GM12878 (cell line): ENCODE data around the gene NUP85.

Source experiments
- CHD4 ChIP-seq: fragments of 200-600 bp; sonication (generic); IDR thresholded peaks from 2 replicates; pipeline ENCODE4 v1.6.1; 2016; ENCODE audit warnings: mild to moderate bottlenecking
- EZH2 ChIP-seq: IDR thresholded peaks from 2 replicates; pipeline ENCODE4 v1.6.1; 2012; ENCODE audit warnings: low read depth, mild to moderate bottlenecking, control low read depth, inconsistent platforms, low read length, borderline replicate concordance; ENCODE audit not compliant: control insufficient read depth
- FOXK2 ChIP-seq: fragments of 450-650 bp; IDR thresholded peaks from 2 replicates; pipeline ENCODE4 v1.6.1; 2017; ENCODE audit warnings: mild to moderate bottlenecking, moderate library complexity
- HDGF ChIP-seq: fragments of 450-650 bp; IDR thresholded peaks from 2 replicates; pipeline ENCODE4 v1.6.1; 2016; ENCODE audit warnings: antibody characterized with exemption
- RCOR1 ChIP-seq: conservative IDR thresholded peaks from 2 replicates; pipeline ENCODE4 v1.6.1; 2012; ENCODE audit warnings: low read depth, low read length, improper control_type of control experiment
- TAF1 ChIP-seq: IDR thresholded peaks from 2 replicates; pipeline ENCODE4 v1.6.1; 2011; ENCODE audit warnings: mild to moderate bottlenecking, low read depth, low read length, borderline replicate concordance
- TF ChIP-seq, protein P1 (sequence below), 3 experiments: IDR thresholded peaks in 2 of 3; conservative IDR thresholded peaks in 1 of 3; 2 replicates each; pipeline ENCODE4 v1.5.1; 2011; ENCODE audit warnings: low read depth in 3 of 3, low read length in 3 of 3, mild to moderate bottlenecking in 3 of 3, control low read depth in 2 of 3, moderate library complexity in 2 of 3, inconsistent platforms in 1 of 3, mixed read lengths in 1 of 3; ENCODE audit not compliant: control insufficient read depth in 2 of 3, insufficient read depth in 1 of 3; ENCODE audit errors: extremely low read depth in 1 of 3

DNA sequence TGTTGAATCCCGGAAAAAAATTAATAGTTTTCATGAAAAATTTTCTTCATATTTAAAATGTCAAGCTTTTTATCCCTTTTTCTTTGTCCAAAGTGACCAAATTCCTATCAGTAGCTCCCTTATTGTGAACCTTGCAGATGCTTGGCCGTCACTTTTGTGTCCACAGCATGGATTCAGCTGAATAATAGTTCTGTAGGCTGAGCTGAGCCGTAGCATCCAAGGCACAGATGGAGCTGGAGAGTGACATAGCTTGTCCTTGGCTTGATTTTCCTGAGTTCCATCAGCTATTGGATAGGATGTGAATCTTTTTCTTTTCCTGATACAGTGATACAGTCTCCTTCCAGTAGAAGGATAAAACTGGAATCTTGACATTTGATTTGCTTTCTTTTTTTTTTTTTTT is 3.6 kb downstream of the NUP85 start:
- TF ChIP-seq TAF1 (no peak), RCOR1 (no peak), EZH2 (no peak), HDGF (no peak), CHD4 (no peak), FOXK2 (no peak)
- TF ChIP-seq, protein P1, sequence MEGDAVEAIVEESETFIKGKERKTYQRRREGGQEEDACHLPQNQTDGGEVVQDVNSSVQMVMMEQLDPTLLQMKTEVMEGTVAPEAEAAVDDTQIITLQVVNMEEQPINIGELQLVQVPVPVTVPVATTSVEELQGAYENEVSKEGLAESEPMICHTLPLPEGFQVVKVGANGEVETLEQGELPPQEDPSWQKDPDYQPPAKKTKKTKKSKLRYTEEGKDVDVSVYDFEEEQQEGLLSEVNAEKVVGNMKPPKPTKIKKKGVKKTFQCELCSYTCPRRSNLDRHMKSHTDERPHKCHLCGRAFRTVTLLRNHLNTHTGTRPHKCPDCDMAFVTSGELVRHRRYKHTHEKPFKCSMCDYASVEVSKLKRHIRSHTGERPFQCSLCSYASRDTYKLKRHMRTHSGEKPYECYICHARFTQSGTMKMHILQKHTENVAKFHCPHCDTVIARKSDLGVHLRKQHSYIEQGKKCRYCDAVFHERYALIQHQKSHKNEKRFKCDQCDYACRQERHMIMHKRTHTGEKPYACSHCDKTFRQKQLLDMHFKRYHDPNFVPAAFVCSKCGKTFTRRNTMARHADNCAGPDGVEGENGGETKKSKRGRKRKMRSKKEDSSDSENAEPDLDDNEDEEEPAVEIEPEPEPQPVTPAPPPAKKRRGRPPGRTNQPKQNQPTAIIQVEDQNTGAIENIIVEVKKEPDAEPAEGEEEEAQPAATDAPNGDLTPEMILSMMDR (IDR thresholded peaks at IDR 0.05 in 2 of 3, conservative IDR thresholded peaks at IDR 0.05 in 1 of 3; ENCODE audit: control insufficient read depth in 2 of 3, extremely low read depth in 1 of 3, insufficient read depth in 1 of 3, low read depth in 3 of 3, low read length in 3 of 3), result no peak
